DOHH2 (cell line): Measurements from ENCODE around the gene KDM1B.

Experiments
- H3F3A ChIP-seq: fragments of 200-600 bp; sonication (generic), shearing (Covaris generic); 2 replicates; pipeline ENCODE4 v1.6.0; 2016; ENCODE audit warnings: antibody characterized with exemption, mild to moderate bottlenecking; ENCODE audit not compliant: control insufficient read depth, insufficient read depth
- H3K27ac ChIP-seq: fragments of 200-600 bp; sonication (generic); 2 replicates; pipeline ENCODE4 v1.5.1; 2014; ENCODE audit warnings: low read depth, mild to moderate bottlenecking, low read length, moderate library complexity
- H3K27me3 ChIP-seq: fragments of 200-600 bp; sonication (generic); 2 replicates; pipeline ENCODE4 v1.6.1; 2014; ENCODE audit warnings: mild to moderate bottlenecking, low read length, mixed read lengths; ENCODE audit not compliant: control insufficient read depth
- H3K36me3 ChIP-seq: fragments of 200-600 bp; sonication (generic); 2 replicates; pipeline ENCODE4 v1.6.1; 2014; ENCODE audit warnings: mild to moderate bottlenecking, low read length, moderate library complexity, mixed read lengths; ENCODE audit not compliant: control insufficient read depth
- H3K4me1 ChIP-seq: fragments of 200-600 bp; sonication (generic); 2 replicates; pipeline ENCODE4 v1.6.1; 2014; ENCODE audit warnings: mild to moderate bottlenecking, low read length, mixed read lengths; ENCODE audit not compliant: control insufficient read depth
- H3K4me2 ChIP-seq: fragments of 200-600 bp; sonication (generic); 2 replicates; pipeline ENCODE4 v1.6.0; 2014; ENCODE audit warnings: mild to moderate bottlenecking, low read length, moderate library complexity
- H3K4me3 ChIP-seq: fragments of 200-600 bp; sonication (generic); 2 replicates; pipeline ENCODE4 v1.5.1; 2014; ENCODE audit warnings: mild to moderate bottlenecking, low read length, mixed read lengths
- H3K79me2 ChIP-seq: fragments of 200-600 bp; sonication (generic); 2 replicates; pipeline ENCODE4 v1.6.1; 2014; ENCODE audit warnings: mild to moderate bottlenecking, low read length, mixed read lengths; ENCODE audit not compliant: control insufficient read depth
- H3K9me2 ChIP-seq: fragments of 200-600 bp; sonication (generic); replicated peaks from 2 replicates; pipeline ENCODE4 v1.6.1; 2014; ENCODE audit warnings: mild to moderate bottlenecking, low read length, mixed read lengths; ENCODE audit not compliant: control insufficient read depth
- H3K9me3 ChIP-seq: fragments of 200-600 bp; sonication (generic); 2 replicates; pipeline ENCODE4 v1.6.1; 2014; ENCODE audit warnings: antibody characterized with exemption, low read length, mixed read lengths; ENCODE audit not compliant: control insufficient read depth, insufficient read depth
- H4K20me1 ChIP-seq: fragments of 200-600 bp; sonication (generic); 2 replicates; pipeline ENCODE4 v1.6.0; 2014; ENCODE audit warnings: low read depth, mild to moderate bottlenecking, antibody characterized with exemption, low read length, moderate library complexity; ENCODE audit not compliant: control insufficient read depth, insufficient read depth
- CTCF ChIP-seq: fragments of 200-600 bp; sonication (generic); IDR thresholded peaks from one replicate; pipeline ENCODE4 v1.5.1; 2014; ENCODE audit warnings: antibody characterized with exemption, mild to moderate bottlenecking, low read depth, low read length; ENCODE audit not compliant: poor library complexity, severe bottlenecking
- EZH2phosphoT487 ChIP-seq: fragments of 200-600 bp; sonication (generic); IDR thresholded peaks from 2 replicates; pipeline ENCODE4 v1.6.1; 2017; ENCODE audit warnings: borderline replicate concordance, mild to moderate bottlenecking, antibody characterized with exemption, low read length, moderate library complexity, mixed read lengths

Gene KDM1B

DNA sequence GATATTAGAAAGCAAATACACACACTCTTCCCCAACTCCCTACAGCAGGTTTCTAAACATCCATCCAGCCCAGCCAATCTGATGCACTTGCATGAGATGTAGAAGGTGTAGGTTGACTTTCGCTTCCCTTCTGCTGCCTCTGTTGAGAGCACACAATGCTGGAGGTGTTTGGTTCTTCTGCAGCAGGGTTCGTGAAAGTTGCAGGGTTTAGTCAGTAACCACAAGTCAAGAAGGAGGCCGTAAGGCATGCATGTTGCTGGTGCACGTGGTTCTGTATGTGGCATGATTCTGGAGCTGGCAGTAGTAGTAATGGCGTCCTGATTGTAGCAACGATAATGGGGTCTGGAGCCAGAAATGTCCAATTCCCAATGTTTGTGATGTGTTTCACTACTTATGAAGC is 56.1 kb downstream of the KDM1B start:
- H3K27ac ChIP-seq: no peak overlapping the region
- H3F3A ChIP-seq: 0 out of 2 replicates have a peak, but pooled peaks cover 3% of the 10 kb centered on the region
- no peak overlapping the region for H3K4me3 ChIP-seq
- no peaks in the 10 kb centered on the region for H3K27me3 ChIP-seq
- TF ChIP-seq EZH2phosphoT487 (no peak), CTCF (no peak)
- no peaks in the 10 kb centered on the region for H3K9me2 ChIP-seq
- 0 out of 2 replicates have a peak, but pooled peaks cover 1% of the 10 kb centered on the region for H3K36me3 ChIP-seq
- no peaks in the 10 kb centered on the region for H4K20me1 ChIP-seq
- H3K79me2 ChIP-seq: no peaks in the 10 kb centered on the region
- peaks cover 27% of the 10 kb centered on the region for H3K4me1 ChIP-seq
- peak overlapping the region; percentile 22 for H3K4me2 ChIP-seq
- H3K9me3 ChIP-seq: no peaks in the 10 kb centered on the region

DNA sequence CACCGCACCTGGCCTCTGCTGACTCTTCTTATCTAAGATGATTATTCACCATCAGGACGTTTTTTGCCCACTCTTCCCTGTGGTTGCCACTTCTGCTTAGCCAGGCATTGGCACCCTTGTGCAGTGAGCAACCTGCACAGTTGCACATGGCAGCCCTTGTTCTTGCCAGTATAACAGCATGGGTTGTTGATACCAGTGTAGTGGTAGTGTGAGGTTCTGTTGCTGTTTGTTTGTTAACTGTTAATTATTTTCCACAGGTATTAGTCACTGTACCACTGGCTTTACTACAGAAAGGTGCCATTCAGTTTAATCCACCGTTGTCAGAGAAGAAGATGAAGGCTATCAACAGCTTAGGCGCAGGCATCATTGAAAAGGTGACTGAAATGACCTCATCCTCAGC is 57.0 kb downstream of the KDM1B start:
- H3K27me3 ChIP-seq: no peaks in the 10 kb centered on the region
- H3K27ac ChIP-seq: no peak overlapping the region
- no peak overlapping the region for H3K4me3 ChIP-seq
- no peaks in the 10 kb centered on the region for H3K79me2 ChIP-seq
- H3K9me3 ChIP-seq: no peaks in the 10 kb centered on the region
- H3K4me1 ChIP-seq: peaks cover 34% of the 10 kb centered on the region
- TF ChIP-seq EZH2phosphoT487 (no peak), CTCF (no peak)
- H3K9me2 ChIP-seq: no peaks in the 10 kb centered on the region
- H4K20me1 ChIP-seq: no peaks in the 10 kb centered on the region
- 0 out of 2 replicates have a peak, but pooled peaks cover 3% of the 10 kb centered on the region for H3F3A ChIP-seq
- 0 out of 2 replicates have a peak, but pooled peaks cover 3% of the 10 kb centered on the region for H3K36me3 ChIP-seq
- no peak overlapping the region for H3K4me2 ChIP-seq

DNA sequence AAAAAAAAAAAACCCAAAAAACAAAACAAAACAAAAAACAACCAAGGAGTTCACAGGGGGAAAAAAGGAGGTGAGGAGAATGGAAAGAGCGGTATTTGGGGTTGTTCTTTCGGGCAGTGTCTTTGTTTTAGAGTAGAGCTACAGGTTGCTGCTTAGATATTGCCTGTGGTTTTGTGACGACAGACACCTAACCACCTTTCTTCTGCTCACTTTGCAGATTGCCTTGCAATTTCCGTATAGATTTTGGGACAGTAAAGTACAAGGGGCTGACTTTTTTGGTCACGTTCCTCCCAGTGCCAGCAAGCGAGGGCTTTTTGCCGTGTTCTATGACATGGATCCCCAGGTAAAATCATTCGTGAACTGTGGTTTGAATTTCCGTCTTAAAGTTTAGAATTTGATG is 58.2 kb downstream of the KDM1B start:
- H3K27ac ChIP-seq: no peak overlapping the region
- no peaks in the 10 kb centered on the region for H3K79me2 ChIP-seq
- no peaks in the 10 kb centered on the region for H3K9me2 ChIP-seq
- no peaks in the 10 kb centered on the region for H3K9me3 ChIP-seq
- H3K4me2 ChIP-seq: no peak overlapping the region
- 0 out of 2 replicates have a peak, but pooled peaks cover 3% of the 10 kb centered on the region for H3F3A ChIP-seq
- 0 out of 2 replicates have a peak, but pooled peaks cover 3% of the 10 kb centered on the region for H3K36me3 ChIP-seq
- H3K4me1 ChIP-seq: peaks cover 34% of the 10 kb centered on the region
- no peaks in the 10 kb centered on the region for H3K27me3 ChIP-seq
- H4K20me1 ChIP-seq: no peaks in the 10 kb centered on the region
- H3K4me3 ChIP-seq: no peak overlapping the region
- no peak for TF ChIP-seq EZH2phosphoT487
- TF ChIP-seq CTCF: no peak

DNA sequence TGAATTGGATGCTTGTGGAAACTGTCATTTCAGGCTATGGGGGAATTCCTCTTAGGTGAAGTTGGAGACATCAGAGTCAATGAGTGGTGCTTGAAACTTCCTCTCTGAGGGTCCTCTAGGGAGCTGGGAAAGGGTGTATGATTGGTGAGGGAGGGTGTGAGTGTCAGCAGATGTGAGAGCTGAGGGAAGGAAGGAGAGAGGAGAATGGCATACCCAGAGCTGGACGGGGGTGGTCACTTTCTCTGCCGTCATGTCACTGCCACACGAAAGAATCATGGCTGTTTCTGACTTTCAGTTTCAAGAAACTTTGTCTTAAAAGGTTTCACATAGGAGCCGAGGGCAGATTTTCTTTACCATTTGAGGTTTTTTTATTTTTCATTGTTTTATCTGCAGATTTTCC is 58.8 kb downstream of the KDM1B start:
- no peaks in the 10 kb centered on the region for H4K20me1 ChIP-seq
- H3K79me2 ChIP-seq: no peaks in the 10 kb centered on the region
- H3K4me3 ChIP-seq: no peak overlapping the region
- TF ChIP-seq EZH2phosphoT487 (no peak), CTCF (no peak)
- H3K4me1 ChIP-seq: peaks cover 34% of the 10 kb centered on the region
- H3K27ac ChIP-seq: no peak overlapping the region
- H3F3A ChIP-seq: peaks cover 3% of the 10 kb centered on the region; the same call in 1 of the 2 replicates
- H3K9me3 ChIP-seq: no peaks in the 10 kb centered on the region
- 0 out of 2 replicates have a peak, but pooled peaks cover 3% of the 10 kb centered on the region for H3K36me3 ChIP-seq
- no peaks in the 10 kb centered on the region for H3K9me2 ChIP-seq
- no peaks in the 10 kb centered on the region for H3K27me3 ChIP-seq
- H3K4me2 ChIP-seq: no peak overlapping the region
